Upper lobe of left lung (tissue), 4 donors: ENCODE measurements around the gene LRRC1.

Experiments used
- EP300 ChIP-seq, 4 donors: sonication (generic); formaldehyde crosslinking; IDR thresholded peaks; one replicate each; pipeline ENCODE4 v1.5.1; 2017; ENCODE audit warnings: antibody characterized with exemption in 4 of 4, control low read depth in 2 of 4
- POLR2A ChIP-seq, 4 donors: fragments of 450-650 bp; IDR thresholded peaks; one replicate each; pipeline ENCODE4 v1.5.1; 2016 to 2017; ENCODE audit warnings: antibody characterized with exemption in 4 of 4, mild to moderate bottlenecking in 2 of 4
- POLR2AphosphoS5 ChIP-seq, 2 donors: sonication (generic); formaldehyde crosslinking; IDR thresholded peaks; one replicate each; pipeline ENCODE4 v1.5.1; 2017; ENCODE audit warnings: antibody characterized with exemption in 2 of 2
- TF ChIP-seq, protein P1 (sequence below), 6 experiments: fragments of 450-650 bp in 4 of 6; fragments of 200-600 bp in 2 of 6; sonication (generic) in 2 of 6; IDR thresholded peaks; one replicate each; pipeline ENCODE4 v1.5.1; 2016 to 2019; ENCODE audit warnings: antibody characterized with exemption in 6 of 6

DNA sequence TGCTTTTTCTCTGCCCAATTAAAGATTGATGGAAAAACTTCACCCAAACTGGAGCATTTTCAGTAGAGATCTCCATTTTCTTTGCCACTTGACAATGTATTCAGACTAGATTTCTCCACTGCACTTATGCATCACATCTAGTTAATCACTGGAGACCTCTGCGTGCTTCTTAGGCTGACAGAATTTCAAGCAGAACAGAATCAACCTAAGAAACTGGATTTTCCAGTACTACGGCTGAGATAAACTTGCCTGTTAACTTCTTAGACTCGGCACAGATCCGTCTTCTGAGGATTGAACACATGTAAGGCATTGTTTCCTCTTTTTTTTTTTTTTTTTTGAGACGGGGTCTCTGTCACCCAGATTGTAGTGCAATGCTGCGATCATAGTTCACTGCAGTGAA, 139.2 kb downstream of the LRRC1 start:
- TF ChIP-seq EP300 (IDR thresholded peaks at IDR 0.05) (no peak), POLR2A (IDR thresholded peaks at IDR 0.05) (no peak), POLR2AphosphoS5 (IDR thresholded peaks at IDR 0.05) (no peak)
- TF ChIP-seq, protein P1, sequence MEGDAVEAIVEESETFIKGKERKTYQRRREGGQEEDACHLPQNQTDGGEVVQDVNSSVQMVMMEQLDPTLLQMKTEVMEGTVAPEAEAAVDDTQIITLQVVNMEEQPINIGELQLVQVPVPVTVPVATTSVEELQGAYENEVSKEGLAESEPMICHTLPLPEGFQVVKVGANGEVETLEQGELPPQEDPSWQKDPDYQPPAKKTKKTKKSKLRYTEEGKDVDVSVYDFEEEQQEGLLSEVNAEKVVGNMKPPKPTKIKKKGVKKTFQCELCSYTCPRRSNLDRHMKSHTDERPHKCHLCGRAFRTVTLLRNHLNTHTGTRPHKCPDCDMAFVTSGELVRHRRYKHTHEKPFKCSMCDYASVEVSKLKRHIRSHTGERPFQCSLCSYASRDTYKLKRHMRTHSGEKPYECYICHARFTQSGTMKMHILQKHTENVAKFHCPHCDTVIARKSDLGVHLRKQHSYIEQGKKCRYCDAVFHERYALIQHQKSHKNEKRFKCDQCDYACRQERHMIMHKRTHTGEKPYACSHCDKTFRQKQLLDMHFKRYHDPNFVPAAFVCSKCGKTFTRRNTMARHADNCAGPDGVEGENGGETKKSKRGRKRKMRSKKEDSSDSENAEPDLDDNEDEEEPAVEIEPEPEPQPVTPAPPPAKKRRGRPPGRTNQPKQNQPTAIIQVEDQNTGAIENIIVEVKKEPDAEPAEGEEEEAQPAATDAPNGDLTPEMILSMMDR (IDR thresholded peaks at IDR 0.05), result no peak
